CMK (cell line): ENCODE results near the gene USP51.
"Not testable (repeated sequence)": the region's sequence is repeated elsewhere in the genome, so short reads cannot be mapped to it uniquely, and the experiment has no call there.

ENCODE experiments used
- DNase-seq: peaks from one replicate; pipeline ENCODE4 v3.0.0-alpha.2; 2010; ENCODE audit warnings: low read depth

The USP51 gene

GRCh38 chrX:55489314-55490009, at the start of gene USP51:
TSS of gene USP51 (minus strand) at chrX:55489848. CDS start at chrX:55488939, 909 bp downstream.
- DNase-seq, result peak; percentile 26

GRCh38 chrX:55524487-55524886, 34.8 kb upstream of the USP51 start:
- no peak for DNase-seq

- no peak for DNase-seq
These were observed 33.7 kb upstream of the USP51 start for GRCh38 chrX:55523356-55523755.

- no peak for DNase-seq
These were observed 33.1 kb upstream of the USP51 start for GRCh38 chrX:55522596-55523276.

- DNase-seq, result no peak
These were observed 32.0 kb upstream of the USP51 start for GRCh38 chrX:55521687-55522086.

- not testable (repeated sequence) for DNase-seq
These were observed 27.3 kb upstream of the USP51 start for GRCh38 chrX:55516794-55517481.

GRCh38 chrX:55513045-55513737, 23.5 kb upstream of the USP51 start:
- not testable (repeated sequence) for DNase-seq

- not testable (repeated sequence) for DNase-seq
These were observed 18.9 kb upstream of the USP51 start for GRCh38 chrX:55508410-55509152.

GRCh38 chrX:55507699-55508098, 18.1 kb upstream of the USP51 start:
- not testable (repeated sequence) for DNase-seq

GRCh38 chrX:55507010-55507409, 17.4 kb upstream of the USP51 start:
- DNase-seq, result not testable (repeated sequence)

- DNase-seq, result no peak
These were observed 1.3 kb upstream of the USP51 start for GRCh38 chrX:55490974-55491373.

GRCh38 chrX:55490121-55490520, 473 bp upstream of the USP51 start:
- no peak for DNase-seq

GRCh38 chrX:55488593-55489313, 895 bp downstream of the USP51 start:
- peak; percentile 33 for DNase-seq

GRCh38 chrX:55488006-55488592, 1.5 kb downstream of the USP51 start:
- DNase-seq, result no peak

GRCh38 chrX:55487143-55487542, 2.5 kb downstream of the USP51 start:
- DNase-seq, result no peak

GRCh38 chrX:55486736-55487135, 2.9 kb downstream of the USP51 start:
- DNase-seq, result no peak

GRCh38 chrX:55484948-55485347, 4.7 kb downstream of the USP51 start:
- no peak for DNase-seq

- DNase-seq, result no peak
These were observed 9.1 kb downstream of the USP51 start for GRCh38 chrX:55480390-55481062.

GRCh38 chrX:55479956-55480355, 9.7 kb downstream of the USP51 start:
- not testable (repeated sequence) for DNase-seq

- DNase-seq, result not testable (repeated sequence)
These were observed 23.9 kb downstream of the USP51 start for GRCh38 chrX:55465791-55466190.
